T-helper 2 cell treated with Interferon-gamma antibody and Interleukin-4, amounts not matched to agents 100 ng/mL and 5 ng/mL, for 36 hours (primary cell): ENCODE results near the gene SEMA4C. TPM values are rescaled to one million over a fixed set of nuclear protein-coding genes. Genes with fewer than 3 reads are reported as not detected.

Experiments used
- intact Hi-C: fragments of 100-400 bp; cut with micrococcal nuclease; formaldehyde crosslinking; loops from one replicate; pipeline ENCODE4 v1.15.1; 2023
- total RNA-seq: library from RNA; stranded (reverse); gene quantifications from 2 replicates; pipeline ENCODE4 v1.2.3, GENCODE V29; 2022

Gene SEMA4C
- total RNA-seq, 1 donor from 2014 or later: 27.4 TPM

DNA sequence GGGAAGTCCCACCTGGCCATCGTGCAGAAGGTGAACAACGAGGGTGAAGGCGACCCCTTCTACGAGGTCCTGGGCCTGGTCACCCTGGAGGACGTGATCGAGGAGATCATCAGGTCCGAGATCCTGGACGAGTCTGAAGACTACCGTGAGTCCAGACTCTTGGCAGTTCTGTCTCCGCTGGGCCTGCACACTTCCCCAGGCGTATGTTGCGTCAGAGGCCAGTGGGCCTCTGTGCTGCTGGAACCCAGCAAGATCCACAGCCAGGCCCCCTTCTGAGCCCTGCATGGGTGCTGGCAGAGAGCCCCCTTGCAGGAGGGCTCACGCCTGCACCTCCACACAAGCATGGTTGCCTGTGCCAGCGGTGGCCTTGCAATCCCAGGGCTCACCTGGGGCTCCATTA, 44.8 kb downstream of the SEMA4C start:
- intact Hi-C loops: no loop called here

DNA sequence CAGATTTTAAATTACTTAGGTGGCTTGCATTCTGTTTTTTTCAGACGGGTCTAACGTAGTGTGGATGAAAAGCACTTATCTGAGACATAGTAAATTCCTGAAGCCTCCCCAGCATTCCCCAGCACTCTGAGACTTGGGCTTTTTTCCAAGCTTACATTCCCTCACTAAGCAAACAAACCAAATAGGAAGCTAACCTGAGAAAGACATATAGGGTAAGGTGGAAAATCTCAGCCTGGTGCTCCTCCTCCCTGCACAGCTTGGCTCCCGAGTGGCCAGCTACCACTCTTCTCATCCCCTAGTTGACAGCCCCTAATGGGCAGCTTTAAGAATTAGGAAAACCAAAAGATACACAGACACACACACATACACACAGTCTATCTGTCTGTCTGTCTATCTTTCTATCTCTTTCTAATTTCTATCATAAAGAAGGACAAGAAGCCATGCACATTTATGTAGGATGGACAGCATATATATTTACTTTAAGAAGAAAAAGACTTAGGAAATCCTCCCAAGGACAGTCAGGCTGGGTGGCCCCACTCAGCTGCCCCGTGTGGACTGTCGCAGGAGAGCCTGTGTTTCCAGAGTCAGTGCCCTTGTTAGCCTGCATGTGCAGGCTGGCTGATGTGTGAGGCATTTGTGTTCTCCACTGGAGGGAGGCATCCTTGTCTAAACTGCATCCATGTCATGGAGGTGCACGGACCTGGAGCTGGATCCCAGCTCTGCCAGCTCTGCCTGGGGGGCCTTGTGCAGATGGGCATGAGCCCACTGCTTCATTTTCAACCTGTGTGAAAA, 45.6 kb downstream of the SEMA4C start:
- intact Hi-C loops: no loop called here

DNA sequence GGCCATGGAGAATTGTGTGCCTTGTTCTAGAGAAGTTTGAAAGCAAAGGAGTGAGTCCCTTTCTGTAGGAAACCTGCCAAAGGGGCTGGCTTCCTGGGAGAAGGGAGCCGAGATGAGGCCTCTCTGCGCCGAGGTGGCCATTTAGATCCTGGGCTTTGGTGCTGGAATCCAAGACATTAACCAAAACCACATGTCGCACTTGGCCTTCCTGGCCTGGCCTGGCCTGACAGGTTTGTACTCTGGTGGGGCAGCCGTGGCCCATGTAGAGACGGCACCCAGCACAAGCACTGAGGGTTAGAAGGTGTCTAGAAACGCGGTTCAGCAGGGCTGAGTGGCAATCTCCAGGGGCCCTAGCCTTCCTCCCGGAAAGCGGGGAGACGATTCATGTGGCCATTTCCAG, 46.7 kb downstream of the SEMA4C start:
- intact Hi-C loops: no loop called here

DNA sequence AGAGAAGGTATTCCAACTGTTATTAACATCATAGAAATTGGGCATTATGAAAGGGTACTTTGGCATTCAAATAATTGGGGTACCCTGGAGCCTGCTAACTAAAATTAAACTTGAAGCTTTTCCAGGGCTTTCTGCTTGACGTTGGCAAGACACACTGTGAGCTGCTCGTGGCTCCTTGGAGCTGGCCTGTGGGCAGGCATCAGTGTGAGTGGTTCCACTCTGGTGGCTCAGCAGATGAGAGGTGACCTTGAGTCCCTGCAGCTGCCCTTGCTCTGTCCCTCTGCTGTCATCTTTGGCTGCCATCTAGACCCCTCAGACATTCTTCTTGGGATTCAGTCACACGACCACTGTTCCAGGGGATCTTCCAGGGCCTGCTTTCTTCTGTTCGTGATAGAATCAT, 47.1 kb downstream of the SEMA4C start:
- intact Hi-C loops: no loop called here

DNA sequence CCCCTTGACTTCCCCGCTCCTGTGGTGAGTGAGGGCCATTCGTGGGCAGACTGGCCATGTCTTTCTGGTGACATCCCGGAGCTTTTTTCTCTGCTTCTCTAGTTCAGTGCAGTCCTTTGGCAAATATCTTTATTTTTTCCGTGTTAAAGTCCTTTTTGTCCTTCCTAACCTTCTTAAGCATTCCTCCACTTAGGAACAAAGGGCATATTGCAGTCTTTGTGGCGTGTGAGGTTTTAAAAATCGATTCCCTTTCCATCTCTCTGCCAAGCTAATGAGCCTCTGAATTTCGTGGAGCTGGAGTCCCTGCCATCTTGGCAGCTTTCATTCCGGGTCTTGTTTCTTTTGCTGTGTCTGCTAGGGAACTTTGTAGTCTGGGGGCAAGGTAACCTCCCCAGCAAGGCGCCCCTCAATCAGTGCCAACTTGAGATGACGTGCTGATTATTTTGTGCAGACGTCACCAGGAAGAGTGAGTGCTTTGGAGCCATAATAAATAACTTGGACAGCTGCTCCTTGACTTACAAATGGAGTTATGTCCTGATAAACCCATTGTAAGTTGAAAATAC, 48.7 kb downstream of the SEMA4C start:
- intact Hi-C loops: no loop called here

DNA sequence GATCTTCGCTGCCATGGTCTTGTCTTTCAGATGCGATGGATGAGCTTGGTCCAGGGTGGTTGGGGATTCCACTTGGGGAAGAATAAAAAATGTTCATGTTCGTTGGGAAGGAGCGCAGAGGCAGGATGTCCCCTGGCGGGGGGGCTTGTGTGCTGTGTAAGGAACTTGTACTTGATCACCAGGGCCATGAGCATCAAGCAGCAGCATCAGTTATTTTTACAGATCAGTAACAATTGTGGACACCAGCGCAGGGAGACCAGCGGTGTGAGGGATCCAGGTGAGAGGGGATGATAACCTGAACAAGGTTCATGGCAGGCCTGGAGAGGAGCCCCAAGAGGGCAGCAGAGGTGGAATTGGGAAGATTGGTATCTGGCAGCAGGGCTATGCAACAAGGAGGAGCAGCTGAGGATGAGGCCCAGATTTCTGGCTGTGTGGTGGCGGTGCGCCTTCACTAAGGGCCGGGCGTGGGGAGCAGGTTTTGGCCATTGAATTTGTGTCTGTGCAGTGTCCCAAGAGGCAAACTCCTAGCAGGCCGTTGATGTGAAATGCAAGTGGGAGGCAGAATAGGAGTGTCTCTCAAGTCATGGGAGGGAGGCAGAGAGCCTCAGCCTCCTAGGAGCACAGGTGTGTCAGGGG, 49.9 kb downstream of the SEMA4C start:
- intact Hi-C loops: no loop called here

DNA sequence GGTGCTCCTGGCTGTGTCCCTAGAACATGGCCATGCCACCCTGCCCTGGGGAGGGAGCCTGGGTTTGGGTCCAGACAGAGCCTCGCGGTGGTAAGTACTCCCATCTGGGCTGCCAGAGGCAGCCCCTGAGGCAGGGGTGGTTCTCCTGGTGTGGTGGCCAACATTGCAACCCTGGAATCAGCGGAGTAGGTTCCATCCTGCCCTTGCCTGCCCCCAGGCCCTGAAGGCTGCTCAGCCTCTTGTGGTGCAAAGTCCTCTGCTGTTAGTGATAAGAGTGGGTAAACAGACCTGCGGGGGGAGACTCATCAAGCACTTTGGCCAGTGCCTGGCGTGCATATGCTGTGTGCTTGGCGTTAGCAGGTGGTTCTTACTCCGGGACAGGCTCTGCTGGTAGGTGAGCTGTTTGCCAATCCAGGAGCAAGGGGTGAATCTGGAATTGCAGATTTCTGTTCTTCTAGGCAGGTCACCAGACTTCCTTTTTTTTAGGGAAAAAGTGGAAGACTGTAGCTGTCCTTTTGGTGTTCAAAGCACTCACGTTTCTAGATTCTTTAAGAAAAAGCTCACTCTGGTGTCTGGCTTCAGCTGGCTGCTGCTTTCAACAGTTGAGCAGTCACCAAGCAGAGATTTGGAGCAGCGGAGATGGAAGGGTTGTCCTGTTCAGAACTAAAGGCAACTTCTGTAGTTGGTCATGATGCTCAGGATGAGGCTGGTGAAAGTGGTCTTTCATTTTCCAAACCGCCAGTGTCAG, 50.6 kb downstream of the SEMA4C start:
- intact Hi-C loops: no loop called here

DNA sequence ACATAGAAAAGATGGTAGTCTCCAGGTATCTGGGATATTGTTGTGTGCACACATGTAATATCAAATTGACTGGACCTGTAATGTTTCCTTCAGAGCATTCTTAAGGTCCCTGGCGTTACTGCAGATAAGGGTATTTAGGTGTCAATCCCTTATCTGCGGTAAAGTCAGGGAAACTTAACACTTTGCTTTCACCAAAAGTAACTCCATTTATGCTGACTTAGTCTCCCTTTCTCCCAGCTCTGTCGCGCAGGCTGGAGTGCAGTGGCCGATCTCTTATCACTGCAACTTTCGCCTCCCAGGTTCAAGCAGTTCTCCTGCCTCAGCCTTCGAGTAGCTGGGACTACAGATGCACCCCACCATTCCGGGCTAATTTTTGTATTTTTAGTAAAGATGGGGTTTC, 52.0 kb downstream of the SEMA4C start:
- intact Hi-C loops: loop anchor here (2.0 kb wide), 1 partner anchor 57 kb away; the partner anchor contains the start of gene CNNM4

DNA sequence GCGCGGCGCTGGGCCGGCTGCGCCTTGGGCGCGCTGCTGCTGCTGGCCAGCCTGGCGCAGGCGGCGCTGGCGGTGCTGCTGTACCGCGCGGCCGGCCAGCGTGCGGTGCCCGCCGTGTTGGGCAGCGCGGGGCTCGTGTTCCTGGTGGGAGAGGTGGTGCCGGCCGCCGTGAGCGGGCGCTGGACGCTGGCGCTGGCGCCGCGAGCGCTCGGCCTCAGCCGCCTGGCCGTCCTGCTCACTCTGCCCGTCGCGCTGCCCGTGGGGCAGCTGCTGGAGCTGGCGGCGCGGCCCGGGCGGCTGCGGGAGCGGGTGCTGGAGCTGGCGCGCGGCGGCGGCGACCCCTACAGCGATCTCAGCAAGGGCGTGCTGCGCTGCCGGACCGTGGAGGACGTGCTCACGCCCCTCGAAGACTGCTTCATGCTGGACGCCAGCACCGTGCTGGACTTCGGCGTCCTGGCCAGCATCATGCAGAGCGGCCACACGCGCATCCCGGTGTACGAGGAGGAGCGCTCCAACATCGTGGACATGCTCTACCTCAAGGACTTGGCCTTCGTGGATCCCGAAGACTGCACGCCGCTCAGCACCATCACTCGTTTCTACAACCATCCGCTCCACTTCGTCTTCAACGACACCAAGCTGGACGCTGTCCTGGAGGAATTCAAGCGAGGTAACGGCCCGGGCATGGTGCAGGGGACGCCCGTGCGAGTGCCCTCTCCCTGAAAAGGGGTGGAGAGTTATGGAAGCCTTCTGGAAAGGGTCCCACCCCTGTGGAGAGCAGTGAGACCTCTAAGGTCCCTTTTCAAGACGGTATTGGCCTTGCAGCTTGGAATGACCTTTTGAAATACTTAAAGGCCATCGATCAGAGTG, 52.8 kb downstream of the SEMA4C start:
- intact Hi-C loops: loop anchor here (1.0 to 2.0 kb wide), 6 partner anchors 22 to 179 kb away; partner anchors contain the start of genes ANKRD39, CNNM4, KANSL3 and LMAN2L

DNA sequence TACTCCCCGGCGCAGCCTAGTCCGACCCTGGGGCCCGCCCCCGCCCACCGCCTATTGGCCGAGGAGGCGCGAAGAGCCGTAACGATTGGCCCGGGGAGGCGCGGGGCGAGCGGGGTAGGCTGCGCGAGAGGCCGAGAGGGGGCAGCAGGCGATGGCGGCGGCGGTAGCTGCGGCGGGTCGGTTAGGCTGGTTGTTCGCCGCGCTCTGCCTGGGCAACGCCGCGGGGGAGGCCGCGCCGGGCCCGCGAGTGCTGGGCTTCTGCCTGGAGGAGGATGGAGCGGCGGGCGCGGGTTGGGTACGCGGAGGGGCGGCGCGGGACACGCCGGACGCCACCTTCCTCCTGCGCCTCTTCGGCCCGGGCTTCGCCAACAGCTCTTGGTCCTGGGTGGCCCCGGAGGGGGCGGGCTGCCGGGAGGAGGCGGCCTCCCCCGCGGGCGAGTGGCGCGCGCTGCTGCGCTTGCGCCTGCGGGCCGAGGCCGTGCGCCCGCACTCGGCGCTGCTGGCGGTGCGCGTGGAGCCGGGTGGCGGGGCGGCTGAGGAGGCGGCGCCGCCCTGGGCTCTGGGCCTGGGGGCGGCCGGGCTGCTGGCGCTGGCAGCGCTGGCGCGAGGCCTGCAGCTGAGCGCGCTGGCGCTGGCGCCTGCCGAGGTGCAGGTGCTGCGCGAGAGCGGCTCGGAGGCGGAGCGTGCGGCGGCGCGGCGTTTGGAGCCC, 53.6 kb downstream of the SEMA4C start, which contains the start of gene CNNM3:
Gene CNNM3 (plus strand): TSS at position 142 of the 709 bp plus-strand sequence. CDS start 10 bp downstream, at position 152.
- intact Hi-C loops: loop anchor here (1.0 to 2.0 kb wide), 6 partner anchors 23 to 178 kb away; partner anchors contain the start of genes ANKRD39, CNNM4, KANSL3 and LMAN2L

DNA sequence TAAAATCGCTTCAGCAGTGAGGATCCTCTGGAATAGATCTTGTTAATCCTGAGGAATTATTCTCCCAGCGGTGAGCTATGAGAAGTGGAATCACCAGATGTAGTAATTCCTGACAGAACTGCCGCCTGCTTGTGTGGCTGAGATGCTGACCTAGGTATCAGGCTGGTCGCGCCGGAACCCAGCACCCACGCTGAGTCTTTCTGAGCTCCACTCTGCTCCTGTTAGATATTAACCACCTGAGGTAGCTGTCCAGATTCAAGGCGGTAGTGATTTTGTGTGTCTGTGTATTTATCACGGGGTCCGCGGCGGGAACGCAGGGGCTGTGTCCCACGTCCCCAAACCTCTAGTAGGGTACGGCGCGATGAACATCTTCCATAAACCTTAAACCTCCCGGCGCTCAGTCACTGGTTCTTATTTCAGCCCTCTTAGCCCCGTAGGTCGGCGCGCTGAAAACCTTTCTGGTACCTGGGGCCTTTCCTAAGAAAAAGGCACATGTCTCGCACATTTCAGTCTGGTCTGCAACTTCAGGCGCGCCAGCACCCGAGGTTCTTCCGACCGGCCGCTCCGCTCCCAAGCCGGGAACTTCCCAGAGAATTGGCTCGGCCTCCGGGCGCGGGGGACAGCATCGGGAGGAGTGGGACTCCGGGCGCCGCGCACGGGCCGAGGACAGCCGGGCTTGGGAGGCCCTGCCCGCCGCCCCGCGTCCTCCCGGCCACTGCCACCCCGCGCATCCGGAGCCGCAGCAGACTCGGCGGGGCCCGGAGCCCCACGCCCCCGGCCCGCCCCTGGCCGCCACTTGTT, 54.4 kb downstream of the SEMA4C start:
- intact Hi-C loops: loop anchor here (1.0 to 2.0 kb wide), 6 partner anchors 24 to 177 kb away; partner anchors contain the start of genes ANKRD39, CNNM4, KANSL3 and LMAN2L

DNA sequence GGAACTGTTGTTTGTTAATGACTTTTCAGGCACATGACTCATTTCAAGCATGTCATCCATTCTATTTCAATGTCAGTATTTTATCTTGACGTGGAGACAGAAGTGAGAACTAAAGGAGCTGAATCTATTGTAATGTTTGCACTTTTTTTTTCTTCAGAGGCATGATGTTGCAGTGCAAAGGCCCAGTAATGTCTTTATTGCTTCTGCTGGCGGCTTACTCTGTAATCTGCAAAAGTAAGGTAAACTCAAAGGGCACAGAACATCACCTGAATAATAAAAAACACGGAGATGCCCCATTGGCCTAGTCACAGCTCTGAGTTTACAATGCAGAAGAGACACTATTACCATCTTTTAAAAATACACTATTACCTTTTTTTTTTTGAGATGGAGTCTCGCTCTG, 56.2 kb downstream of the SEMA4C start:
- intact Hi-C loops: no loop called here

DNA sequence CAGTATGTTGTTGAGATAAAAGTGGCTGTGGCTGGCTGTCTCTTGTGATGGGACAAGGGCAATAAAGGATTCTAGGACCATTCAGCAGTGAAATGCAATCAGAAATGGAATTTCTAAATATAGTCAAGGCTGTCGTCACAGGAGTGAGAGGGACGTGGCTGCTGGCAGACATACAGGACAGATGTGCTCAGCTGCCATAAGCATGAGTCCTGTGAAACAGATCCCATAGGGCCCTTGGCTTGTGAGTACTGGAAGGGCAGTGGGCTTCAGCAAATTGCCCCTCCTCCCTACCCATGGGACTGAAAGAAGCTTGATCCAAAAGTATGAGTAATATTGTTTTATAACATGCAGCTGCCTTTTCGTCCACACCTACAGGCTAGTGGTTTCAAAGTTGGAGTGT, 58.0 kb downstream of the SEMA4C start:
- intact Hi-C loops: no loop called here

DNA sequence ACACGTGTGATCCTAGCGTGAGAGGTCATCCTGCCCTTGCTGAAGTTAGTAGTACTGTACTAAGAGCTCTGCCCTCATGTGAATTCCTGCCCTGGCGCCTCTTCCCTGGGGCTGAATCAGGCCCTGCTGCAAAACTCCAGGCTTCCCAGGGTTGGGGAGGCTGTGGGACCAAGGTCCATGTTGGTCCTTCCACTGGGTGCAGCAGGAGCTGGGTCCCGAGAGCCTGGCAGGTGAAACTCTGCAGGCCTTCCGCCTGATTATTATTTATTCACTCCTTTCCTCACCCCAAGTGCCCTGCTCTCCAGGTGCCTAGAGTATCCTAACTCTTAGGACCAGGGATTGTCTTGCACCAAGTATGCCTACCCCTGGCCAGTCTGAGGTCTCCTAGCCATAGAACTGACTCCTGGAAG, 59.1 kb downstream of the SEMA4C start:
- intact Hi-C loops: no loop called here

DNA sequence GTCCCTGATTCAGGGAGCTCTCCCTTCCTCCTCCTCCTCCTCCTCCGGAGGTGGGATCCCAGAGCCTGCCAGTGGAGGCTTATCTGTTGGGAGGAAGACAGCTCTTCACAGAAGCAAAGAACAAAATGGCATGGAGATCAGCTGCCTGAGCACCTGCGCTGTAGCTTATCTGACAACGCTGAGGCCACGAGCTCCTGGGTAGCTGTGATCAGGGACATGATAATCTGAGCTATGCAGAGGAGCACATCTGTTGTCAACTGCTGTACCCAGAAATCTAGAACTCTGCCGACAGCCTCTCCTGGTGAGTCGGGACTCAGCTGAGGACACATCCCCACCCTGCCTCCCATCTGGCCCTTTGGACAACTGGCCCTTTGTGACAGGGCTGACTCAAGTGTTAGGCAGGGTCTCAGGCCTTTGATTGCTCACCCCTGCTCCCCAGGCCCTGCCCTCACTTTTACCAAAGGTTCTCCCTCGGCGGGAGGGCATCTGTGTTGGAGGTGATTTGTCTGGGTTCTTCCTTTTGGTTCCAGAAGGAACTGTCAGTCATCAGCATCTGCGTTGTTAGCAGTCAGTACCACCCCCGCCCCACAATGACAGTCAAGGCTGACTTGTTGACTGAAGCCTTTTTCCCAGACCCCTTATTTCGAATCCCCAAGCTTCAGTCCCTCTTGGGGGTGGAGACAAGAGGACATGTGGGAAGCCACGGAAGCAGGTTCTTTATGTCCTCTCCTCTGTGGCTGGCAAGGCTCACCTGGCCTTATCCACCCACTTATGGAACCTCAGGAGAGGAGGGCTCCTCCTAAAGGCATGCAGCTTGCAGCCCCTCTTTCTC, 59.7 kb downstream of the SEMA4C start:
- intact Hi-C loops: no loop called here
